GM19468 (cell line): ENCODE measurements around the gene ZDHHC14.
"Not testable (repeated sequence)": the region's sequence is repeated elsewhere in the genome, so short reads cannot be mapped to it uniquely, and the experiment has no call there.

ENCODE experiments used
- ATAC-seq: cut with Tn5 transposase; IDR thresholded peaks from one replicate; pipeline ENCODE4 v1.9.1; 2021; ENCODE audit warnings: mild to moderate bottlenecking, moderate library complexity, moderate number of reproducible peaks; ENCODE audit not compliant: unreplicated experiment; ENCODE audit errors: extremely low read depth

The ZDHHC14 gene

DNA sequence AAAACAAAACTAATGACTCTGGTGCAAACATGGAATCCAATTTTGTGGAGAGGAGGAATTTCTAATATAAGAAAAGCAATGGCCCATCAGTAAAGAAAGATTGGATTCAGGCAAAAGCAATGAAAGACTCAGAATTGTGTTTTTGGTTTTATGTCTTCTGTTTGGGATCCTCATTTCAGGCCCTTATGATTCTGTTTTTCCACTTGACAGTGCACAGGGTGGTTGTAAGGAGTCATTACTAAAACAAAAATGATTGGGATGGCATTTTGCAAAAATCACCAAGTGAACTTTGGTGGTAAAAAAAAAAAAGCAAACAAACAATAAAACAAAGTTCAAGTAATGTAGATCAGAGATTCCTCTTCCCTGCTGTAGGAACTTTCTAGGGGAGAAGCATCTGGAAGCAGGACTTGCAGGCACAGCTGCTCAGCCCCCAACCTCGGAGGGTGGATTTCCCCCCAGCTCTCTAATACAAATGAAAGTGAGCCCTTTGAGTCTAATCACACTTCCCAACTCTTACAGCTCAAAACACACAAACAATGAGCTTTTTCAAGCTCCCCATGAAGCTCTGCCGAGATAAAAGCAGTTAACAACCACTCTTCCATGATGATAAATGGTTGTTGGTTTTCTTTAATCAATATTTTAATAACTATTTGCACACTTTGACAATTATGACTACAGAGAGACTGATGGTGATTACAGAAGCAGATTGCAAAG is 177.7 kb downstream of the ZDHHC14 start:
- no peak for ATAC-seq

DNA sequence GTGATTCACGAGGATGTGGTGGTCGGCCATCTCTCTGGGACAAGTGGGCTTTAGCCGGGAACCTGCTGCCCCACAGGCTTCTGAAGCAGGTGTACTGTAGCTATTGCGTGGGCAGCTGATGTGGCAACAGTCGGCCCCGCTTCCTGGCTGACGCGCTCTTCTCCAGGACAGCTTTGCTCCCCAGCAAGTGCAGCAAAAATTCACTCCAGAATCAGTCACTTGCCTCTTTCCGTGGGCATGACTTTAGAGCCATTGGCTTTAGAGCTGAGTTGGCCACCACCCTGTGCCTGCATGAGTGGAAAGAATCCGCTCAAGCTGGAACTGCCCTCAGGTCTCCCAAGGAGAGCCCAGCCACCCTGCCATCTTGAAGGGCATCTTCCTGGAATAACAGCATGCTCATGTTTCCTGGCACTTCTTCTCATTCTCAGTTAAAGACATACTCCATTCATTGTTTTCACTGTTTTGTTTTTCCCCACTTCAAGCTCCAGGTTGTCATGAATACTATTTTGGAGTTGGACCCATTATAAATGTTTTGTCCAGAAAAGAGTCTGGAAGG is 178.3 kb downstream of the ZDHHC14 start:
- no peak for ATAC-seq

DNA sequence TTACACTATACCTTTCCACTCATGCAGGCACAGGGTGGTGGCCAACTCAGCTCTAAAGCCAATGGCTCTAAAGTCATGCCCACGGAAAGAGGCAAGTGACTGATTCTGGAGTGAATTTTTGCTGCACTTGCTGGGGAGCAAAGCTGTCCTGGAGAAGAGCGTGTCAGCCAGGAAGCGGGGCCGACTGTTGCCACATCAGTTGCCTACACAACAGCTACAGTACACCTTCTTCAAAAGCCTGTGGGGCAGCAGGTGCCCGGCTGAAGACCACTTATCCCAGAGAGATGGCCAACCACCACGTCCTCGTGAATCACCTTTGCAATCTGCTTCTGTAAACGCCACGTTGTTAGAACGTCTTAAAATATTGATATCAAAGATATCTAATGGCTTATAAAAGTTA is 179.1 kb downstream of the ZDHHC14 start:
- not testable (repeated sequence) for ATAC-seq

DNA sequence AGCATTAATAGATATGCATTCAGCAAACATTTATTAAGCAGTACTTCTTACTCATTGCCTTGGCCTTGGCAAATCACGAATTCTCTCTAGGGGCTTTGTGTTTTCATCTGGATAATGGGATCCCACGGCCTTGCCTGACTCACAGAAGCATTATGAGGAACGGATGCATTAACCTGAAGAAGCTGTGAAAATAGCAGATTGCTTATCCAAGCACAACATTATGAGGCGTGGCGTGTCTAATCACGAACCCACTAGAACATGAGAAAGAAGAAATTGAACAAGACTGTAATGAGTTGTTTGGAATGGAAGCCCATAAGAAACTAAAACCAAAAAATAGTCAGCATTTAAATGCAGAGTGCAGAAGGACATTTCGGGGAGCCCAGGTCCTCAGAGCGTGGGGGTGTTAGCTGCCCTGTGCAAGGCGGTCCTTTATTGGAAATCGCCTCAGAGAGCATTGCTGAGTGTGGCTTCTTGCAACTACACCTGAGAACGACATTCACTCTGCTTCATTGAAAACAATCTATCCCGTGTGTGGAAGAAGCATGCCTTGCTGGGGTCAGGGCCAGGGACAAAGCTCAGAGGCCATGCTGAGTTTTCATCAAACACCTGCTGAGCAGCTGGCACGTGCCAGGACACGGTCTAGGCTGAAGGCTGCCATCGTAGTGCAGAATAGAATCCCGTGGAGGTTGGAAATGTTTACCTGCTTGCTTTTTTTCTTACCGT is 179.9 kb downstream of the ZDHHC14 start:
- no peak for ATAC-seq

DNA sequence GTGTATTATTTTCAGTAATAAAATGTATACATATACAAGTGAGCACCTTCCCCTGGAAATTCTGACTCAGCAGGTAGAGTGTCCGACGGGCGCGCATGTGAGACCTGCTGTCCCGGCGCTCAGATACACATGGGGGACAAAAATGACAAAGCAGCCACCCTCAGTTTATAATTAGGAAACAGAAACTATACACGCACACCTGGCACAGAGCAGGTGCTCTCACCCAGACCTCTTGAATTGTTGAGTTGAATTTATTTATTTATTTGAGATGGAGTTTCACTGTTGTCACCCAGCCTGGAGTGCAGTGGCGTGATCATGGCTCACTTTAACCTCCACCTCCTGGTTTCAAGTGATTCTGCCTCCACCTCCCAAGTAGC is 180.4 kb downstream of the ZDHHC14 start:
- no peak for ATAC-seq

DNA sequence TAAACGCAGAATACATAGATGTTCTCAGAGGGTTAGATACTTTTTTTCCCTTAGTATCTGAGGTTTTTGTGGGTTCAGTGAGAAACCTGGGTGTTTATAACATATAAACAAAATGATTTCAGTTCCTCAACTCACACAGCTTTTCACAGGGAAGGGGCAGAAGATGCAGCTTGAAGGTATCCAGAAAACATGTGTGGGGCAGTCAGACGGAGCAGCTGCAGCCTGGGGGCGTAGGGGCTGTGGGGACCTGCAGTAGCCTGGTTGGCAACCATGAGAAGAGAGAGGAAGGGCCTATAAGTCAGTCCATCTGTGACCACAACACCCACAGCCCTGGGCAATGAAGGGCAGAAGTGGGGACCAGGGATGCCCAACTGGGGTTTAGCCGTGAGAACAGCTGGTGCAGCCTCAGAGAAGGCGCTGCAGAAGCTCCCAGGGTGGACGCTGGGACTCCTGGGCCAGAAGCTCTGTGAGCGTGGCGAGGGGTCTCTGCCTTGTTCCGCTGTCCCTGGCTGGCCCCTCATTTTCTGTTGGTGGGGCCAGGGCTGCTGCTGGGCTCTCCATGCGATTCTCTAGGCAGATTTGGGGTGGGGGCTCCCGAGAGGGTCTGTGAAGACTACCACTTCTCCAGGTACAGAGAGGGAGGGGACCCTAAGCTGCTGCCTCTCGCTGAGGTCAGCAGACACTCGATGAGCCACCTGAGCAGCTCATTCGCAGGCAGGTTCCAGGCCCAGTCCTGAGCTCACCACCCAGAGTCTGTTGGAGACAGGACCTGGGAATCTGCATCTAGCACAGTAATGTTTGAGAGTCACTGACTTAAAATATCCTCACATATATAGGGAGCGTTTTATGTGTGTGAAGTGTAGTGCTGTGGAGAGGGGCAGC is 181.2 kb downstream of the ZDHHC14 start:
- peak; percentile 27 for ATAC-seq

DNA sequence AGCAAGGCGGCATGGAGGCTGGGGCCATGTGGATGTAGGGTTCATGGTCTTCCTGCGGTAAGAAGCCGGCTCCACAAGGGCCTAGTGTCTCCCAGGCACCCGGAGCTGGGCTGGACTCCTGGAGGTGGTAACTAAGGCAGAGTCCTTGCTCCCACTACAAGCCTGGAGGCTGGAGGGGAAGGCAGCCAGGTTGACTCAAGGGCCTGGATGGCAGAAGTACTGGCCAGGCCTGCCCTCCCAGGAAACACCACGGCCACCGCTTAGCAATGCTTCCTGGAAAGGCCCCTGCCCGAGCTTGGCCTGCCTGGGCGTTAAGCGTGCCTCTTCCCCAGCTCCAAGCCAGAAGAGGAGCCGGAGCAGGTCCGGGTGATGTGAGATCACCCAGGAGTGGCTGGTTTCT is 182.0 kb downstream of the ZDHHC14 start:
- ATAC-seq, result no peak

DNA sequence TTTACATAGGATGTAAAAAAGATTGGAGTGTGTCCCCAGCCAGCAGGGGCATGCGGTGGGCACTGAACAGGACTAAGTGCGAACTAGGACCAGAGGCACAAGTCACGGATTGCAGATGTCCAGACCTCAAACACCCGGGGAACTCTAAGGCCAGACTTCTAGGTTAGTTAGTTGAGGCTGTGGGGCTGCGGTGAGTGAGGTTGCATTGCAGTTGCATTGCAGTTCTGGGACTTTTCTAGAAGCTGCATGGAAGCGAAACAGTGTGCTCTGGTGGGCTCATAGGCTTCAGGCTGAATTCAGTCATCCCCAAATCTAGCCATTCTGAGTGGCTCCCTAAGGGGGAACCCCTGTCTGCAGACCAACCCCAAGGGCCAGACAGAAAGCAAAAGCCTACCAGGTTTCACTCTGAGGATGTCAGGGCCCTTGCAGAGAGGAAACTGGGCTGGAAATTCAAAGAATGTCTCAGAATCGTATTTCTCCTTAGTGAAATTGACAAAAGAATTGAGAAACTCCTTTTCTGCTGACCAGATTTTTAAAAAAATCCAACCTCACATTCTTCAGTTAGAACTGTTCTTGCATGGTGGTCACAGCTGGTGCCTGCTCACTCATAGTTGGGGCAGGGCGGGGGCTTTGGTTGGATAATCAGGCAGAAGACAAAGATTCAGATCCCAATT is 182.8 kb downstream of the ZDHHC14 start:
- peak; percentile 67 for ATAC-seq

DNA sequence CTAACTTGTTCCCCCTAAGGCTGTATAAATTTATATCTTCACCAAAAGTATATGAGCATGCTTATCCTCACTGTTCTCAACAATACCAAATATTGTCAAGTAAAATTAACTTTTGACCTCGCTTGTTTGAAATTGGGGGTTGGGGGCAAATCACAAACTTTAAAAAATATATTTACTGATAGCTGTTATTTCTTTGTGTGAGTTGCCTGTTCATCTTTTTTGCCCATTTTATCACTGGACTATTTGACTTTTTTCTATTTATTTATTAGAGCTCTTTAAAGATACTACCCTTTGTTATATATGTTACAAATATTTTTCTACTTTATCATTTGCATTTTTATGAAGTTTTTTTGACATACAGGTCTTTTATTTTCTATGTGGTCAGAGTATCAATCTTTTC is 187.7 kb downstream of the ZDHHC14 start:
- no peak for ATAC-seq

DNA sequence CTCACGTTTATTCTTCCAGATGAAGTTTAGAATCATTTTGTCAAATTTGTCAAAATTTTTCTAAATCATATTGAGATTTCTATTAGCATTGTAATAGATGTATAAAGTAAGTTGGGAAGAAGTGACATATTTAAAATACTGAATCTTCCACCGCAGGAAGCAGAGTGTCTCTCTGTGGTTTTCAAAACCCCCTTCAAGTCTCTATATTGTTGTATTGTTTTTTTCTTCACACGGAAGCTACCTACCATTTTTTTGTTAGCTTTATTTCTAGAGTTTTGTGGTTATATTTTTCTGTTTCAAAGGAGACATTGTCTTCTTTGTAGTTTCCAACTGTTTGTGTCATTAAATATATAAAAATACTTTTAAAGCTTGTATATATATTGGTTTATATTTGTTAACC is 188.6 kb downstream of the ZDHHC14 start:
- ATAC-seq, result no peak

DNA sequence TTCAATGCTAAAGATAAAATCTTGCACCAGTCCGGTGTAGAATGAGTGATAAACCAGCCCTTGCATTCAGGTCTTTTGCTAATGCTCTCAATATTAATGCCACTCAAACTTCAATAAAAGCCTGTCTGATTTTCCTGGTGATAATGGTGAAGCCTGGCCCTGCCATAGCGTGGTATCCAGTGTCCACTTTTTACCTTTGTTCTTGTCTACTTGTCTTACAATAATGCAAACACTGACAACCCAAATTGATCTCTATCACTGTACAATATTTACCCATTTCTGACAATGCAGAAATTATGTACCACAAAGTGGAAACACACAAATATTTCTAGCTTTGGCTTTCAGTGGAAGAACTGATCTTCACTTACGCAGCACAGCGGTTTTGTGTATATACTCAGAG is 189.1 kb downstream of the ZDHHC14 start:
- ATAC-seq, result no peak

DNA sequence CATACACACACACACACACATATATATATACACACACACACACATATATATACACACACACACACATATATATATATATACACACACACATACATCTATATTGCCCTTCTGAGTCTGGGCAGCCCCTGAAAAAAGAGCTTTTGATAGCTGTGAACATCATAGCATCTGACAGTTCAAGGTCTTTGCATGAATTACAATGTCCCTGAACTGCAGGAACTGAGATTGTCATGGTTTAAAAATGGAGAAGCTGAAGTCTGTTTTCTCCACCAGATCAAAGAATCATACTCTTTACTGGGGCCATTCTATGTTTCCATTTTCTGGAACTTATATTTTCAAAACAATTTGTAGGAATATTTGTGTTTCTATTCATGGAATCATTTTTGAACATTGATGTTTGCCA is 189.8 kb downstream of the ZDHHC14 start:
- peak; percentile 24 for ATAC-seq

DNA sequence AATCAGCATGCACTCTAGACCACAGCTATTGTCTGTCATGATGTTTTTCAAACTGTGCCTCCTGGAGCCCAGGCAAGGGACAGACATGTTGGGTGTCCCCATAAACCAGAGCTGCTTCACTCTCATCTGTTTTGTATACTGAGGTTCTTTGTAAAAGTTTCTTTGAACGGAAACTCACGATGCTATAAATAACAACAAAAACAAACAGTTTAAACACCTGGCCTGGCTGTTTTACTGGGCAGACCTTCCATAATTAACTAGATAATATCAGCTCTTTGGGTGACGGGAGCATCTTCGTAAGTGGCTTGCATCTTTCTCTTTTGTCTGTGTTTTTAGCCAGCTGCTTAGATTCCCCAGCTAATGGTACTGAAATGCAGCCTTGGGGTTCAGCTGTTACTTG is 190.3 kb downstream of the ZDHHC14 start:
- peak; percentile 25 for ATAC-seq

DNA sequence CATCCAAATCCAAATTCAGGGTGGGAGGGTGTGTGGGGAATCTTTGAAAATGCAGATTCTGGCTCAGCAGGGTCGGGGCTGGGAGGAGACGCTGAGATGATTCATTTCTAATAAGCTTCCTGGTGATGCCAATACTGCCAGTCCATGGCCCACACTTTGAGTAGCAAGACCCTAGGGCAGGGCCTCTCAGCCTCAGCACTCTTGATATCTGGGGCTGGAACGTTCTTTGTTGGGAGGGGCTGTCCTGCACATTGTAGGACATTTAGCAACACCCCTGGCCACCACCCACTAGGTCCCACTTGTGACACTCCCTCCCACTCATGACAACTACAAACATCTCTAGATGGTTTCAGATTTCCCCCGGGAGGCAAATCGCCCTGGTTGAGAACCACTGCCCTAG is 191.0 kb downstream of the ZDHHC14 start:
- ATAC-seq, result no peak

DNA sequence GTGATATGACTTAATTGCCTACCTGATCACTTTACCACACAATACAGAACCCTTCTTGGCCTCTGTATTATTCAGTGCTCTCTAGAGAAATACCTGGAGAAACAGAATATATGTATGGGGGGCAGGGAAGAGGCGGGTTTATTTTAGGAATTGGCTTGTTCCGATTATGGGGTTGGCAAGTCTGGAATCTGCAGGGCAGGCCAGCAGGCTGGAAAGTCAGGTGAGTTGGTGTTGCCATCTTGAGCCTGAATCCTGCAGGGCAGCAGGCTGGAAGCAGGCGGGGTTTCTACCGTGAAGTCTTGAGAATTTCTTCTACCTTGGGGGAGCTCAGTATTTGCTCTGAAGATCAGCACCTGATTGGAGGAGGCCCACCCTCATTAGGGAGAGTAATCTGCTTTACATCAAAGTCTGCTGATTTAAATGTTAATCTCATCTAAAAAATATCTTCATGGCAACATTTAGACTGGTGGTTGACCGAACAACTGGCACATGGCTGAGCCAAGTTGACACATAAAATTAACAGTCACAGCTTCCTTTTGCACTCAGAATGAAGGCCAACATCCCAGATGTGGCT is 193.9 kb downstream of the ZDHHC14 start:
- no peak for ATAC-seq

DNA sequence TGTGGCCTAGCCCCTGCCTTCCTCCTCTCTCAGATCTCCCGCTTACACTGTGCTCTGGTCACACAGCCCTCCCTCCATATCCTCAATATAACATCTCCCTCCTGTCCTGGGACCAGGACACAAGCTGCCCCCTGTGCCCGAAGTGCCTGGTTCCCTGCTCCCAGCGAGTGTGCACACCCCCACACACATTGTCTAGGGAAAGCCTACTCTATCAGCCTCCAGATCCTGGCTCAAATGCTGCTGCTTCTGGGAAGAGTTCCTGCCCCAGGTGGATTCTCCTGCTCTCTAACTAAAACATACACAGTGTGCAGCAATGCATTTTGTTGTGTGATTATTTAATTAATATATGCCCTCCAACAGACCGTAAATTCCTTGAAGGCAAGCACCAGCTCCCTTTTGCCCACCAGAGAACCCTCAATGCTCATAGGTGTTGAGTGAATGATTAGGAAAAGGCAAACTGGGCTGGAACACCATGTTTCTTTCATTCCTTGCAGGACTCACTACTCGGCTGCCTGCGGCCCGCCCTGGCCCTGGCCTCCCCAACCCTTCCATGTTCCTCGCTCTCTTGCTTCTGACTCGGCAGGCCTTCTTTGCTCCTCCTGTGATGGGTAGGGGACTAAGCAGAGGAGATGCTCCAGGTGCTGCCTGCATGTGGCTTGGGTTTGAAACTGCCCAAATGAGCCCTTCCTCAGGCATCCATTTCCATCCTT is 194.6 kb downstream of the ZDHHC14 start:
- ATAC-seq, result no peak

DNA sequence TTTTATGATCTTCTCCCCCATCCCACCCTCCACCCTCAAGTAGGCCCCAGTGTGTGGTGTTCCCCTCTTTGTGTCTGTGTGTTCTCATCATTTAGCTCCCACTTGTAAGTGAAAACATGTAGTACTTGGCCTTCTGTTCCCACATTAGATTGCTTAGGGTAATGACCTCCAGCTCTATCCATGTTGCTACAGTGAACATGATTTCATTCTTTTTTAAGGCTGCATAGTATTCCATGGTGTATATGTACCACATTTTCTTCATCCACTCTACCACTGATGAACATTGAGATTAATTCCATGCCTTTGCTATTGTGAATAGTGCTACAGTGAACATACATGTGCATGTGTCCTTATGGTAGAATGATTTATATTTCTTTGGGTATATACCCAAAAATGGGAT is 196.0 kb downstream of the ZDHHC14 start:
- ATAC-seq, result not testable (repeated sequence)

DNA sequence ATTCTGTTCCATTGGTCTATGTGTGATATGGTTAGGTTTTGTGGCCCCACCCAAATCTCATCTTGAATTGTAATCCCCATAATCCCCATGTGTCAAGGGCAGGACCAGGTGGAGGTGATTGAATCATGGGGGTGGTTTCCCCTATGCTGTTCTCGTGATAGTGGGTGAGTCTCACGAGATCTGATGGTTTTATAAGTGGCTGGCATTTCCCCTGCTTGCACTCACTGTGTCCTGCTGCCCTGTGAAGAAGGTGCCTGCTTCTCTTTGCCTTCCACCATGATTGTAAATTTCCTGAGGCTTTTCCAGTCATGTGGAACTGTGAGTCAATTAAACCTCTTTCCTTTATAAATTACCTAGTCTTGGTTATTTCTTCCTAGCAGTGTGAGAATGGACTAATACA is 197.5 kb downstream of the ZDHHC14 start:
- ATAC-seq, result not testable (repeated sequence)

DNA sequence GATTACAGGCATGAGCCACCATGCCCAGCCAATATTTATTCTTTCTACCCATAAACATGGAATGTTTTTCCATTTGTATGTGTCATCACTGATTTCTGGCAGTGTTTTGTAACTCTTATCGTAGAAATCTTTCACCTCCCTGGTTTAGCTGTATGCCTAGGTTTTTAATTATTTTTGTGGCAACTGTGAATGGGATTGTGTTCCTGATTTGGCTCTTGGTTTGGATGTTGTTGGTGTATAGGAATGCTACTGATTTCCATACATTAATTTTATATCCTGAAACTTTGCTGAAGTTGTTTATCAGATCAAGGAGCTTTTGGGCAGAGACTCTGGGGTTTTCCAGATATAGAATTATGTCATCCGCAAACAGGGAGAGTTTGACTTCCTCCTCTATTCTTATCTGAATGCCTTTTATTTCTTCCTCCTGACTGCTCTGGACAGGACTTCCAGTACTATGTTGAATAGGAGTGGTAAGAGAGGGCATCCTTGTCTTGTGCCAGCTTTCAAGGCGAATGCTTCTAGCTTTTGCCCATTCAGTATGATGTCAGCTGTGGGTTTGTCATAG is 198.6 kb downstream of the ZDHHC14 start:
- no peak for ATAC-seq
